GM19351 (cell line): ENCODE results near the gene ZNF738.
"Not testable (repeated sequence)": the region's sequence is repeated elsewhere in the genome, so short reads cannot be mapped to it uniquely, and the experiment has no call there.

Experiments used
- ATAC-seq: cut with Tn5 transposase; IDR thresholded peaks from one replicate; pipeline ENCODE4 v1.9.1; 2021; ENCODE audit warnings: mild to moderate bottlenecking, moderate library complexity; ENCODE audit not compliant: unreplicated experiment

The ZNF738 gene

DNA sequence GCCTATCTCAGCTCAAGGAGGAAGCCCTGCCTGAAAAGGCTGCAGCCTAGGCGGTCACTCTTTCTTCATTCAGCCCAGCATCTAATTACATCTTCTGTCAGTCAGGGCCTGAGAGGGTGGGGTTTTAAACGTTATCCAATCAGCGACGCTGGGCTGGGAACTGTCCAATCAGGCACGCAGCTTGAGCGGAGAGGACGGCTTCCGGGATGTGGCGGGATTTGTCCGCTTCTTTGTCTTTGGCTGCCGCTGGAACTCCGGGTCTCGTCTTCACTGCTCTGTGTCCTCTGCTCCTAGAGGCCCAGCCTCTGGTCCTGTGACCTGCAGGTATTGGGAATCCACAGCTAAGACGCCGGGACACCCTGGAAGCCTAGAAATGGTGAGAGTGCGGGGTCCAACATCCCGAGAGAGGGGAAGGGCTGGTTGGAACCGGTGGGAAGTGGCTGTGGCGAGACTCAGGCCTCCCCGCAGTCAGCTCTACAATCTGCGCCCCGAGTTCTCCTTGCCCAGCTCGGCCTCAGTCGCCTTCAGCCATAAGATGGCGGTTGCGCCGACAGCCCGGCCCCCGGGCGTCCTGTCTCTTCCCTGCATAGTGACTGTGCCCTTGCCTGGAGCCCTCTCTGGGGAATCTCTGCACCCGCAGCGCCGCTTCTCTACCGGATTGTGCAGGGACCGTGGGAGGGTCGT, at the start of gene ZNF738:
Gene ZNF738, plus strand, starts transcription at position 233 of the 684 bp plus-strand sequence. Its CDS starts 141 bp downstream, at position 374.
- ATAC-seq, result peak; percentile 96

DNA sequence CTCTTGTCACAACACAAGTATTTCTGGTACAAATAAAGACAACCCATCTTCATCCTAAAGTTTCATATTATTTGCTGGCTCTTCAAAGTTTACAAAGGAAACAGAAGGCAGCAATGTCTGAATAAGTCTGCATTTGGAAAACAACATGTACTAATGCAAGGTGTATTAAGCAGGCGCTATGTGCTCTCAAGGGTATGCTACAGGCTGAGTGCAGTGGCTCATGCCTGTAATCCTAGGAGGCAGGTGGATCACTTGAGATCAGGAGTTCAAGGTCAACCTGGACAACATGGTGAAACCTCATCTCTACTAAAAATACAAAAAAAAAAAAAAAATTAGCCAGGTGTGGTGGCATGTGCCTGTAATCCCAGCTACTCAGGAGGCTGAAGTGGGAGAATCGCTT, 46.0 kb upstream of the ZNF738 start:
- not testable (repeated sequence) for ATAC-seq

DNA sequence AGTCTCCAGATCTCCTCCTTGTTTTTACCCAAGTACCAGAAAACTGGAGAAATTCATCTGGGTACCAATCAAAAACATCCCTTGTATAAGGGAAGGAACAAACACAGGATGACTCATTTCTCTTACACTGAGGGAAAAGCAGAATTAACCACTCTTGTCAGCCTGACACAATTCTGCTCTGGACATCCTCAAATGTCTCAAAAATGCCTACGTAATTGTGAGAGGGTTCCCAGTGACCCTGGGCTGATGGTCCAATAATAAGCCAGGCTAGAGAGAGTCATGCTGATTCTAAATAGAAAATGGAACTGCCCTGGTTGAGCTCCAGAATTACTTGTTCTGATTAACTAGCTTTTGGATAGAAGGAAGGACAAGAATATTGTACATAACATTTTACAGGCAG, 44.1 kb upstream of the ZNF738 start:
- ATAC-seq, result no peak

DNA sequence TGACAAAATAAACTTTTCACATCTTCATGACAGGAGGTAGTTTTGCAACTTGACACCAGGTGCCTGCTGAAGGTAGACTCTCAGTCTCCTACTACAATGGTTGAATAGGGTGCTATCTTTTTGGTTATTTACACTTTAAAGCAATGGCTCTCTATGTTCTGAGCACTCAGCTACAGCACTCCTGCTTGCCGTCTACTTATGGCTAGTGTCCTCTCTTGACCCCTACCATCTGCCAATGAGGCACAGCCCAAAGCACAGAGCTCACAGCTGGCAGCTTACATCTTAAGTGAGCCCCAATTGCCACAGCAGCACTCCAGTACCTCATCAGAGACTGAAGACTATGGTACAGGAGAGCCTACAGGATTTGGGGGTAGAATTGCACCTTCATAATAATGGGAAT, 41.0 kb upstream of the ZNF738 start:
- no peak for ATAC-seq

DNA sequence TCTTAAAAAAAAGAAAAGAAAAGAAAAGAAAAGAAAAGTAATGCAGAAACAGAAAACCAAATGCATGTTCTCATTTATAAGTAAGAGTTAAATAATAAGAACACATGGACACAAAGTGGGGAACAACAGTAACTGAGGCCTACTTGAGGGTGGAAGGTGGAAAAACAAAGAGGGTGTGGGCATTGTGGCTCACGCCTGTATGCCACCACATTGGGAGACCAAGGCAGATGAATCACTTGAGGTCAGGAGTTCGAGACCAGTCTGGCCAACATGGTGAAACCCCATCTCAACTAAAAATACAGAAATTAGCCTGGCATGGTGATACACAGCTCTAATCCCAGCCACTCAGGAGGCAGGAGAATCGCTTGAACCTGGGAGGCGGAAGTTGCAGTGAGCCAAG, 37.7 kb upstream of the ZNF738 start:
- no peak for ATAC-seq

DNA sequence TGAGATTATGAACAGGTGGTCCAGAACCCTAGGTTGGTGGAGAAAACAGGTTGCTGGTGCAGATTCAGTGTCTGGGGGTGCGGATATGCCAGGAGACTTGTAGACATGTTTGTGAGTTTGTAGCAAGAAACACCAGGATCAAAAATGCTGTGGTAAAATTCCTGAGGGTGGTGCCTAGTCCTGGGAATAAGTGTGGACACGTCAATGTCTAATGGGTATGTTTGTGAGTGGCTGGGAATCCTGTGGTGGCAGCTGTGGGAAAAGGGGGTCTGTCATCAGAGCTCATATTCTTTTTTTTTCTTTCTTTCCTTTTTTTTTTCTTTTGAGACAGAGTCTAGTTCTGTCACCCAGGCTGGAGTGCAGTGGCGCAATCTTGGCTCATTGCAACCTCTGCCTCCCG, 36.8 kb upstream of the ZNF738 start:
- ATAC-seq, result no peak

DNA sequence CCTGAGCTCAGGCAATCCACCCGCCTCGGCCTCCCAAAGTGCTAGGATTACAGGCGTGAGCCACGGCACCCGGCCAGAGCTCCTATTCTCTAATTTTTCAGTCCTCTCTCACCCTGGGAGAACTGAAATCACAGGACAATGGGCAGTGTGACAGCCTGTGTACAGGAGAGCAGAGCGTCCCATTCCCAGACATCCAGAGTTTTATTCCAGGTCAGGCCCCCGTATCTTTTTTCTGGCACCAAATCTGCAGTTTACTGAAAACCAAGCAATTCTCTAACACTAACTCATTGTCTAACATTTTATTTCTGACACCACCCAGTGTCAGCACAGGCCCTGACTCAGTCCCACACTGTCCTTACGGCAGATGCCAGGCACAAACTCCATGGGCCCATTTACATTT, 36.3 kb upstream of the ZNF738 start:
- no peak for ATAC-seq

DNA sequence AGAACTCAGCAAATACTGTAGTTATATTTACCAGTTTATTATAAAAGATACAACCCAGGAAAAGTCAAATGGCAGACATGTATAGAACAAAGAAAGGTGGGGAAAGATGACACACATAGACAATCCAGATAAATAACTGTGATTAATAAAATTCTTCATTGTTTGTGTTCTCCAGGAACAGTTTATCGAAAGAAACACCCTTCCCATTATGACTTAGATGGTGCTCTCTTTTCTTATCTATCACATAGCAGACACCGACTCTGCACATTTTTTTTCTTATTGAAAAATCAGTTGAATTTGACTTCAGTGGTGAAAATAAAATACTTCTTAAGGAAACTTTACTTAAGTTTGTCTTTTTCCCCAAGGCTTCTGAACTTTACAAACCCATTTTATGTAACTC, 35.8 kb upstream of the ZNF738 start:
- ATAC-seq, result no peak

DNA sequence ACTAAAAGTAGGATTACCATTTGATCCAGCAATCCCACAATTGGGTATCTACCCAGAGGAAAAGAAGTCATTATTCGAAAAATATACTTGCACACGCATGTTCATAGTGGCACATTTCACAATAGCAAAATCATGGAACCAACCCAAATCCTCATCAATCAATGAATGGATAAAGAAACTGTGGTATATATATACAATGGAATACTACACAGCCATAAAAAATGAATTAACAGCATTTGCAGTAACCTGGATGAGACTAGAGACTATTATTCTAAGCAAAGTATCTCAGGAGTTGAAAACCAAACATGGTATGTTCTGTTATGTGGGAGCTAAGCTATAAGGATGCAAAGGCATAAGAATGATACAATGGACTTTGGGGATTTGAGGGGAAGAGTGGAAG, 32.6 kb upstream of the ZNF738 start:
- ATAC-seq, result no peak

DNA sequence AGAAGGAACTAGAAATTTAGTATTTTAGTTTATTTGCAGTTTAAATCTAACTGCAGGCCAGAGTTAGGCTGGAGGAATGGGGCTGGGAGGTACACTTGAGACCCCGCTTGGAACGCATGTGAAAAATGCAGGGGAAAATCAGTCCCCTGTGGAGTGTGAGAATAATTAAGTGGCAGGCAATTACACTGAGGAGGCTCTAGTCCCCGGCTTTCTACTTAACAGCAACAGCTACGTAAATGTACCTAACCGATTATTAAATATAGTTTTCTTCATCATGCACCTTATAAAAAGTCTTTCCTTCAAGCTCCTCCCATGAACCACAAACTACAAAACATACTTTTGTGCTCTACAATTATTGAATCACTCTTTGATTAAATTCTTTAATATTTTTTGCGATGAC, 30.4 kb upstream of the ZNF738 start:
- no peak for ATAC-seq

DNA sequence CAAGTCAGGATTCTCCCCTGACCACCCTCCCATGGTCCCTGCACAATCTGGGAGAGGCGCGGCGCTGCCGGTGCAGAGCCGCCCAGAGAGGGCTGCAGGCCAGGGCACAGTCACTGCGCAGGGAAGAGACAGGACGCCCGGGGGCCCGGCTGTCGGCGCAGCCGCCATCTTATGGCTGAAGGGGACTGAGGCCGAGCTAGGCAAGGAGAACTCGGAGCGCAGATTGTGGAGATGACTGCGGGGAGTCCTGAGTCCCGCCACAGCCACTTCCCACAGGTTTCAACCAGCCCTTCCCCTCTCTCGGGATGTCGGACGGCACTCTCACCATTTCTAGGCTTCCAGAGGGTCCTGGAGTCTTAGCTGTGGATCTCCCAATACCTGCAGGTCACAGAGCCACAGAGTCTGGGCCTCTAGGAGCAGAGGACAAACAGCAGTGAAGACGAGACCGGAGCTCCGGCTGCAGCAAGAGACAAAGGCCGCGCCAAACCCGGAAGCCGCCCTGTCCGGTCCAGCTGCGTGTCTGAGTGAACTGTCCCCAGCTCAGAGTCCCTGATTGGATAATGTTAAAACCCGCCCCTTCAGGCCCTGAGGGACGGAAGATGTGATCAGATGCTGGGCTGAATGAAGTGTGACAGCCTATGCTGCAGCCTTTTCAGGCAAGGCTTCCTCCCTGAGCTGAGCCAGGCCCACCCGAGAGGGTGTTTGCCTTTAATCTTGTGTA, 29.8 kb upstream of the ZNF738 start, which contains the start of gene ZNF708:
Gene ZNF708, minus strand, starts transcription at position 526 of the 721 bp plus-strand sequence. Its CDS starts 198 bp downstream, at position 328.
- peak; percentile 99 for ATAC-seq

DNA sequence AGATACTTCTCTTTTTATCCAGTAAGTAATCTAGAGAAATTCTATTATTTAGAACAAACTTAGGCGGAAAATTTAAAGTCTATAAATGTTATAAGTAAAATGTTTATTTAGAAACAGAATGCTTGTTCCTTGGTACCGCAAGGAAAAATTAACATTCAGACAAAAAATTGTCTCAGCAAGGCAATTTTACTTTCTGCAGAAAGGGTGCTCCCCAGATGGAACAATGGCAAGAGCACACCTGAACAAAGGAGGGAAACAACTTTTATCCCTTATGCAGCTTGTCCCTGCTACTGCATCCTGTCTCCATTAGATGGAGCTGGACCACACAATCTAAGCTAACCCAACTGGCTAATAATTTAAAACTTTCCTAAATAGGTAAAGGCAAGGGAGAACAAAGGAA, 23.1 kb upstream of the ZNF738 start:
- no peak for ATAC-seq

DNA sequence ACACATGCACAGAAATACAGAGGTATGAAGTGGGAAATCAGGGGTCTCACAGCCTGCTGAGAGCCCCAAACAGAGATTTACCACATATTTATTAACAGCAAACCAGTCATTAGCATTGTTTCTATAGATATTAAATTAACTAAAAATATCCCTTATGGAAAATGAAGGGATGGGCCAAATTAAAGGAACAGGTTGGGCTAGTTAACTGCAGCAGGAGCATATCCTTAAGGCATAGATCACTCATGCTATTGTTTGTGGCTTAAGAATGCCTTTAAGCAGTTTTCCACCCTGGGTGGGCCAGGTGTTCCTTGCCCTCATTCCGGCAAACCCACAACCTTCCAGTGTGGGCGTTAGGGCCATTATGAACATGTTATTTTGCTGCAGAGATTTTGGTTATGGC, 14.0 kb upstream of the ZNF738 start:
- ATAC-seq, result not testable (repeated sequence)

DNA sequence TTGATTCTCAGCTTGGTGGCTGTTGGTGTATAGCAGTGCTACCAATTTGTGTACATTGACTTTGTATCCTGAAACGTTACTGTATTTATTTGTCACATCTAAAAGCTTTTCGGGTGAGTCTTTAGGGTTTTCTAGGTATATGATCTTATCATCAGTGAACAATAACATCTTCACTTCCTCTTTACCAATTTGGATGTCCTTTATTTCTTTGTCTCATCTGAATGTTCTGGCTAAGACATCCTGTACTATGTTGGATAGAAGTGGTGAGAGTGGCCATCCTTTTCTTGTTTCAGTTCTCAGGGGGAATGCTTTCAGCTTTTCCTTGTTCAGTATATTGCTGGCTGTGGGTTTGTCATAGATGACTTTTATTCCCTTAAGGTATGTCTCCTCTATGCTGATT, 6.0 kb upstream of the ZNF738 start:
- no peak for ATAC-seq

DNA sequence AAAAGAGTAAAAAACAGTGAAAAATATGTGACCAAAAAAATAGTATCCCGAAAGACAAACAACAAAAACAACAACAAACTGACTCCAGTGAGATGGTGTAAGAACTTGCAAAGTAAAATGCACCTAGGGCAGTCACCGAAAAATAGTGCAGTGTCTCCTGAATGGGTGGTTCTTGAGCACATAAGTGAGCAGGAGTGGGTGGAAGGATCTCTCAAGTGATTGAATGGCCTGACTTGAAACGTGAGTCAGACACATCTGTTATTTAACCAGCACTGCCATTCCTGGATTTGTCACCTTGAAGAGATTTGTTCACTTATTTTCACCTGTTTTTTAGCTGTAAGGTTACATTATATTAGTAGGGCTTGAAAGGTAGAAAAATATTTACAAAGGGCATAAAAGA, 3.5 kb downstream of the ZNF738 start:
- ATAC-seq, result no peak

DNA sequence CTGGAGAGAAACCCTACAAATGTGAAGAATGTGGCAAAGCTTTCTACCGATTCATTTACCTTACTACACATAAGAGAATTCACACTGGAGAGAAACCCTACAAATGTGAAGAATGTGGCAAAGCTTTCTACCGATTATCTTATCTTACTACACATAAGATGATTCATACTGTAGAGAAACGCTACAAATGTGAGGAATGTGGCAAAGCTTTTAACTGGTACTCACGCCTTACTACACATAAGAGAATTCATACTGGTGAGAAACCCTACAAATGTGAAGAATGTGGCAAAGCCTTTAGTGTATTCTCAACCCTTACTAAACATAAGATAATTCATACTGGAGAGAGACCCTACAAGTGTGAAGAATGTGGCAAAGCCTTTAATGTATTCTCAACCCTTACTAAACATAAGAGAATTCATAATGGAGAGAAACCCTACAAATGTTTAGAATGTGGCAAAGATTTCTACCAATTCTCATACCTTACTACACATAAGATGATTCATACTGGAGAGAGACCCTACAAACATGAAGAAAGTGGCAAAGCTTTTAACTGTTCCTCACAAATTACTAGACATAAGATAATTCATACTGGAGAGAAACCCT, 25.3 kb downstream of the ZNF738 start:
- no peak for ATAC-seq

DNA sequence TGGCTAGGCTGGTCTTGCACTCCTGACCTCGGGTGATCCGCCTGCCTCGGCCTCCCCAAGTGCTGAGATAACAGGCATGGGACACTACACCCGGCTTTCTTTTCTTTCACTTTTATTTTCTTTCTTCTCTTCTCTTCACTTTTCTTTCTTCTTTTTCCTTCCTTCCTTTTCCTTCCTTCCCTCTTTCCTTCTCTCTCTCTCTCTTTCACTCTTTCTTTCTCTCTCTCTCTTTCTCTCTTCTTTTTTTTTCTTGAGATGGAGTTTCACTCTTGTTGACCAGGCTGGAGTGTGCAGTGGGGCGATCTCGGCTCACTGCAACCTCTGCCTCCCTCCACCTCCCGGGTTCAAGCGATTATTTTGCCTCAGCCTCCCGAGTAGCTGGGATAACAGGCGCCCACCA, 37.3 kb downstream of the ZNF738 start:
- no peak for ATAC-seq

DNA sequence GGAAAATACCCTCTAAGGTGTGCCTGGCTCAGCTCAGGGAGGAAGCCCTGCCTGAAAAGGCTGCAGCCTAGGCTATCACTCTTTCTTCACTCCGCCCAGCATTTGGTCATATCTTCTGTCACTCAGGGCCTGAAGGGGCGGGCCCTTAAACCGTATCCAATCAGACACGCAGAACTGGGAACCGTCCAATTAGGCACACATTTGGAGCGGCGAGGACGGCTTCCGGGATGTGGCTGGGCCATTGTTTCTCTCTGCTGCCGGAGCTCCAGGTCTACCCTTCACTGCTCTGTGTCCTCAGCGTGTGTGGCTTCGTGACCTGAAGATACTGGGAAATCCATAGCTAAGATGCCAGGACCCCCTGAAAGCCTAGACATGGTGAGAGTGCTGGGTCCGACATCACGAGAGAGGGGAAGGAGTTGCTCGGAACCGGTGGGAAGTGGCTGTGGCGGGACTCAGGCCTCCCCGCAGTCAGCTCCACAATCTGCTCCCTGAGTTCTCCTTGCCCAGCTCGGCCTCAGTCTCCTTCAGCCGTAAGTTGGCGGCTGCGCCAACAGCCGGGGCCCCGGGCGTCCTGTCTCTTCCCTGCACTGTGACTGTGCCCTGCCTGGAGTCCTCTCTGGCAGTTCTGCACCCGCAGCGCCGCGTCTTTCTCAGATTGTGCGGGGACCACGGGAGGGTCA, 38.2 kb downstream of the ZNF738 start, which contains the start of gene ZNF493:
Gene ZNF493, plus strand, starts transcription at position 241 of the 680 bp plus-strand sequence. Its CDS starts 105 bp downstream, at position 346.
- ATAC-seq, result peak; percentile 99

DNA sequence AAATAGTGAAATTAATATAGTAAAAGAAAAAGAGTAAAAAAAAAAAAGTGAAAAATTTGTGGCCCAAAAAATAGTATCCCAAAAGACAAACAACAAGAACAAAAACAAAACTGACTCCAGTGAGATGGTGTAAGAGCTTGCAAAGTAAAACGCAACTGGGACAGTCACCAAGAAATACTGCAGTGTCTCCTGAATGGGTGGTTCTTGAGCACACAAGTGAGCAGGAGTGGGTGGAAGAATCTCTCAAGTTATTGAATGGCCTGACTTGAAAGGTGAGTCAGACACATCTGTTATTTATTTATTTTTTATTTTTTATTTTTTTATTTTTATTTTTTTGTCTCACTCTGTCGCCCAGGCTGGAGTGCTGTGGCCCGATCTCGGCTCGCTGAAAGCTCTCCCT, 40.1 kb downstream of the ZNF738 start:
- ATAC-seq, result no peak

DNA sequence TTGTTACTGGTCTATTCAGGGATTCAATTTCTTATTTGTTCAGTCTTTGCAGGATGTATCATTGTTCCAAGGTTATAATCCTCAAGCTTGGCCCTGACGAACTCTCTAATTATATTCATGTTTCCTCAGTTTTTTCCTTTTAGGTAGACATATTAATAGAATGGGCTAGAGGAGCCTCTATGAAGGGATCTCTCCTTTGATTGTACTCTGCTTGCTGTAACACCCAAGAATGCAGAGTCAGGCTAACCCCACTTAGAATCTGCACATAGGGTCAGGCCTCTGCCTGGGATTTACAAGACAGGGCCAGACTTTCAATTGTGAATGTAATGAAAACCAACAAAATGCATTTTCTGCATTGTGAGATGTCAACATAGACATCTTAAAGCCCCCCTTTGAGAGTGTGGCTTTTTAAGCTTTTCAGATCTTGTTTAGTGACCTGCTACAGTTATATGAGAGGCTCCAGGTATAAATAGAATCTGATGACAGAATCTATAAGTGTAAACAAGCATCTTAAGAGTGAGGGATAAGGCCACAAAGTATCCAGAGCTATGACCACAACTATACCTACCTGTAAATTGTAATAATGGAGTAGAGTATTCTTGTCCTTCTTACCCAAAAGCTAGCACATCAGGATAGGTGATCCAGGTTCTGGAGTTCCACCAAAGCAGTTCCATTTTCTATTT, 43.6 kb downstream of the ZNF738 start:
- no peak for ATAC-seq

DNA sequence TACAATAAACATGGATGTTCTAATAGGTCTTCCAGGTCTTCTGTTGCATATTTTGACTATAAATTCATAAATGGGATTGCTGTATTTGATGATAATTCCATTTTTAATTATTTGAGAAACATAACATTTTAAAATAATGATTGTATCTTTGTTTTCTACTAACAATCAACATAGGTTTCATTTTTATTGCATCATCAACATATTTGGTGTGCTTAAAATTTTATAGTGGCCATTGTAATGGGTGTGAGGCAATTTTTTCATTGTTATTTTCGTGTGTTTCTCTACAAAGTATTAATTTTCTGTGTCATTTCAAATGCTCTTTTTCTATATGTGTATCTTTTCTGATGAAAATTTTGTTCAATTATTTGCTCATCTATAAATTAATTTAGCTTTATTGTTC, 51.4 kb downstream of the ZNF738 start:
- ATAC-seq, result no peak
